GM18517 (cell line): ENCODE data around the gene FAM32A.
A peak's percentile ranks its signal among the peaks of the same experiment; 100 is the strongest.
"Not testable (repeated sequence)": the region's sequence is repeated elsewhere in the genome, so short reads cannot be mapped to it uniquely, and the experiment has no call there.

ENCODE experiments used
- ATAC-seq: cut with Tn5 transposase; IDR thresholded peaks from one replicate; pipeline ENCODE4 v1.9.1; 2021; ENCODE audit warnings: mild to moderate bottlenecking, moderate library complexity; ENCODE audit not compliant: unreplicated experiment

FAM32A gene

GRCh38 chr19:16161840-16162239 is 23.4 kb upstream of the FAM32A start:
- ATAC-seq = no peak

GRCh38 chr19:16164222-16164890 is 20.9 kb upstream of the FAM32A start:
- no peak for ATAC-seq

GRCh38 chr19:16166417-16166816 is 18.8 kb upstream of the FAM32A start:
- no peak for ATAC-seq

- ATAC-seq = no peak
Observed at GRCh38 chr19:16167055-16167454, 18.2 kb upstream of the FAM32A start.

GRCh38 chr19:16168465-16169081 is 16.6 kb upstream of the FAM32A start:
- ATAC-seq = no peak

GRCh38 chr19:16170134-16170533 is 15.1 kb upstream of the FAM32A start:
- ATAC-seq = no peak

- peak; percentile 61 for ATAC-seq
Observed at GRCh38 chr19:16175954-16176353, 9.3 kb upstream of the FAM32A start.

- ATAC-seq = not testable (repeated sequence)
Observed at GRCh38 chr19:16178866-16179265, 6.3 kb upstream of the FAM32A start.

- ATAC-seq = no peak
Observed at GRCh38 chr19:16180611-16181010, 4.6 kb upstream of the FAM32A start.

- ATAC-seq = peak; percentile 8
Observed at GRCh38 chr19:16184665-16185122, 516 bp upstream of the FAM32A start.

- ATAC-seq = no peak
Observed at GRCh38 chr19:16185768-16186123, 536 bp downstream of the FAM32A start.

GRCh38 chr19:16188521-16188920 is 3.3 kb downstream of the FAM32A start:
- ATAC-seq = no peak

- ATAC-seq = no peak
Observed at GRCh38 chr19:16190198-16190597, 5.0 kb downstream of the FAM32A start.

GRCh38 chr19:16190736-16191135 is 5.5 kb downstream of the FAM32A start:
- ATAC-seq = no peak

- no peak for ATAC-seq
Observed at GRCh38 chr19:16191216-16191908, 6.2 kb downstream of the FAM32A start.

- ATAC-seq = no peak
Observed at GRCh38 chr19:16193466-16193865, 8.3 kb downstream of the FAM32A start.

GRCh38 chr19:16197188-16197621 is 12.0 kb downstream of the FAM32A start:
- no peak for ATAC-seq

GRCh38 chr19:16197622-16198369 is 12.6 kb downstream of the FAM32A start, which contains the start of gene AP1M1:
TSS of gene AP1M1 (plus strand) at chr19:16197911. CDS start at chr19:16198027, 116 bp downstream.
- ATAC-seq = peak; percentile 78

GRCh38 chr19:16198370-16198651 is 13.1 kb downstream of the FAM32A start:
- no peak for ATAC-seq

- no peak for ATAC-seq
Observed at GRCh38 chr19:16199275-16199932, 14.2 kb downstream of the FAM32A start.
